GM19193 (cell line): Measurements from ENCODE around the gene EDC4.

Source experiments
- POLR2A ChIP-seq: IDR thresholded peaks from 4 replicates; pipeline ENCODE4 v1.6.1; 2011; ENCODE audit not compliant: insufficient read depth, insufficient read length; ENCODE audit errors: extremely low read depth

The EDC4 gene

DNA sequence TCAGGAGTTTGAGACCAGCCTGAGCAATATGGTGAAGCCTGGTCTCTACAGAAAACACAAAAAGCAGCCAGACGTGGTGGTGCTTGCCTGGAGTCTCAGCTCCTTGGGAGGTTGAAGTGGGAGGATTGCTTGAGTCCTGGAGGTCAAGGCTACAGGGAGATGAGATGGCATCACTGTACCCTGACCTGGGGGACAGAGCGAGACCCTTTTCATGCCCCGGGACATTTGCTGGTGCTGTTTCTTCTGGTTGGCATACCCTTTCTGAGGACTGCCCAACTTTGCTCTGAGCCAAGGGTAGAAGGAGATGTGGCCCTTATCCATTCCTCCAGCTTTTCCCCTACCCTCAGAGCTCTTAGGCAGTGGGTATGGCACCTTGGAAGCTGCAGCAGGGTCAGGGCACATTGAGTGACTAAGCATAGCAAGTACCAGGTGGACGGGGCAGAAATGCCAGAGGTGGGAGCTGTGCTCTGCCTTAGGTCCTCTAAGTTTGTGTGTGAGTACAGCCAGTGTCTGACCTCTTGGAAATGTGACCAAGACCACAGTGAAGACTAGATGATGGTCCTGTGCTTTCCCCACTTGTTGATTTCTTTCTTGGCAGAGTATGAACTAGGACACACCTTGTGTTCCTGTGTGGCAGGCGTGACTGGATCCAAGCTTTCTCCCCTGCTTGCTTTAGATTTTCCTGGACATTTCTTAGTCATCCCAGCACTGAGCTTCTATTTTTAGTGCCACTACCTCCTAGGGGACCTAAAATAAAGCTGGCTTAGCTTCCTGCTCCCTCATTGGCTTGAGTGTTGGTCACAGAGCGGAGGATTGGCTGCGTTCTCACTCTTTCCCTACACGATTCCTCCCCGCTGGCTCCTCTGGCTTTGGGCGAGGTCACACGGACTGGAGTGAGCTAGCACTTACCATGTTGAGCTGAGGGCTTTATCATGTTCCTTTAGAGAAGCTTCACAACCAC is 9.9 kb upstream of the EDC4 start:
- no peak for TF ChIP-seq POLR2A

DNA sequence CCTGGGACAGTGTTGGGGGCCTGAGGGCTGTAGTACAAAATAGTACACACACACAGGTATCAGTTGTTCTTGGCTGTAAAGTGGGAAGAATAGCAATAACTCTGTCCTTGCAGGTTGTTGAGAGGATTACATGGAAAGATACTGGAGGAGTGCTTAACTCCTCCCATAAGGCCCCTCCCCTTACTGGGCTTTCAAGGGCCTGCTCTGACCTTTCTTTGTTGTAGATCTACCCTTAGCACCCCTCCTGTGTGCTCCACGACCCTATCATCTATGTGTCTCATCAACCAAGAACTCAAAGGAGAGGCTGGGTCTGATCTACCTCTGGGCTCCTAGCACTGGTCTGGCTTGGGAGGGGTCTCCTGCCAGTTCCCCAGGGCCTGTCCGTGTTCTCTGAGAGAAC is 8.3 kb upstream of the EDC4 start:
- no peak for TF ChIP-seq POLR2A

DNA sequence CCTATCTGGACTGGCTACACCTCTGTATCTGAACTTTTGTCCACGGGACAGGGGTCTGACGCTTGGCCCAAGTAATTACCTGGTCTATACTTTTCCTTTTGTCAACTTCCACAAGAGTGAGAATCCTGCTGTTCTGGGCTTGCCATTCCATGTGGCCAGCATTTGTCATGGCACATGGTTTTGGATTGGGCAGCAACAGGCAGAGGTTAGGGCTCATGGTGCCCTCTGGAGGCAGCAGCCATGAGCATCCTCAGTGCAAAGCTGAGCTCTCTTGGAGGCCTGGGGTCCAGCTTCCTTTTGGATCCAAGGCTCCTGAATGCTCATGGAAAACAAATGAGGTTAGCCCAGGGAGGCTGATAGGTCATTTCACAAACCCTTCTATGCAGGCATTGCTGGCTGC is 7.5 kb upstream of the EDC4 start:
- TF ChIP-seq POLR2A, result no peak

DNA sequence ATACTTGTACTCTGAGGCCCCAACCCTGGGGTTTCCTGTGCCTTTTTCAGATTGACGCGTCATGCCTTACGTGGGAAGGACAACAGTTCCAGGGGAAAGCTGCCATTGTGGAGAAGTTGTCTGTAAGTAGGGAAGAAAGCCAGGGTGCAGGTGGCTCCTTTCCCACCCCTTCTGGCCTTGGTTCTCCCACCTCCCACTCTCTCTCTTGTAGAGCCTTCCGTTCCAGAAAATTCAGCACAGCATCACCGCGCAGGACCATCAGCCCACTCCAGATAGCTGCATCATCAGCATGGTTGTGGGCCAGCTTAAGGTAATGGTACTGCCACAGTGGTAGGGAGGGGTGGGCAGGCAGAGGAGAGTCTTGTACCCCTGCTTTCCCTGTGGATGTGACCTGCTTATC is 4.6 kb upstream of the EDC4 start:
- no peak for TF ChIP-seq POLR2A

DNA sequence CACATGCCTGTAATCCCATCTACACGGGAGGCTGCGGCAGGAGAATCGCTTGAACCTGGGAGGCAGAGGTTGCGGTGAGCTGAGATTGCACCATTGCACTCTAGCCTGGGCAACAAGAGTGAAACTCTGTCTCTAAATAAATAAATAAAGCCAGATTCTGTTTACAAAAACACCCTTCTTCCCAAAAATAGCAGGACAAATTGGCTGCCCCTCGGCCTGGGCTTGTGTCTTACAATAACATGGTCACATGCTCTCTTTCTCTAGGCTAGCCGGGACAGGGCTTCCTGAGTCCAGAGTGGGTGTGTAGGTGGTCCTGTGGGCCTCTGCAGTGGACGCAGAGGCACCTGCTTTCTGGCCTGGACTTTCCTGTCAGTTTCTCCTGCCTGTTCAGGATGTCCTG is 3.2 kb upstream of the EDC4 start:
- TF ChIP-seq POLR2A, result no peak

DNA sequence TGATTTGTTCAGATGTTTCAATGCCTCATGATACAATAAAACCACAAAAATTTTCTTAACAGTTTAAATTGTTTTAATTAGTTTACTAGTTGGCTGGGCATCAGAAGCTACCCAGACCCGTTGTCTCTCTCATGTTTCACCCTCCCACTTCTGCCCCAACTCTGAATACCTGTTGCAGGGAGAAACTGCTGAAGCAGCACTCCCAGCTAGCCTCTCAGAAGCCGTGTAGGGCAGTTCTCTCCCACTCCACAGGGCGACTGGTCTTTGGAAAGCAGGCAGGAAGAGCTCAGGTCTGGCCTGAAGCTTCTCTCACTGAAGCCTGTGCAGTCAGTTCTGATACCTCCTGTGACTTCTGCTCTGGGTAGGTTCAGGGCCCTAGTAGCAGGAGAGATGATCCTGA is 1.6 kb upstream of the EDC4 start:
- TF ChIP-seq POLR2A, result no peak

DNA sequence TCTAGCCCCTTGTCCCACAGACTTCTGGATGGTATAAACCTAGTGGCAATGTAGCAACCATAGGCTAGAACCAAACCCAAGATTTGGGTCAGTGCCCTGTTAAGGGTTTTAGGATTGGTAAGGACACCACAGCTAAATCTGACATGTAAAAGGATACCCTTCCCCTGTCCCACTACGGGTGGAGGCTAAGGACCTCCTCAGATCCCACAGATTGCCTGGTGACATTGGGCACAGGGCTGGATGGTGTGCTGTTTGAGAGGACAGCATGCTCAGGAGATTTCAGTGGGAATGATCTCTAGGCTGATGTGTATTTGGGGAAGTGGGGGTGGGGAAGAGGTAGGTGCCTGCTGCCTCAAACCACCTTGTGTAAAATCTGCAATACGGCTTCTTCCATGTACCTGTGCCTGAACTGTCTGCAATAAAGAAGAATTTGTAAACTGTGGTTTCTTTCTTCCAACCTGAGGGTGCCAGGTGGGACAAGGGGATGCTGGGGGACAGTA is 671 bp upstream of the EDC4 start:
- no peak for TF ChIP-seq POLR2A

DNA sequence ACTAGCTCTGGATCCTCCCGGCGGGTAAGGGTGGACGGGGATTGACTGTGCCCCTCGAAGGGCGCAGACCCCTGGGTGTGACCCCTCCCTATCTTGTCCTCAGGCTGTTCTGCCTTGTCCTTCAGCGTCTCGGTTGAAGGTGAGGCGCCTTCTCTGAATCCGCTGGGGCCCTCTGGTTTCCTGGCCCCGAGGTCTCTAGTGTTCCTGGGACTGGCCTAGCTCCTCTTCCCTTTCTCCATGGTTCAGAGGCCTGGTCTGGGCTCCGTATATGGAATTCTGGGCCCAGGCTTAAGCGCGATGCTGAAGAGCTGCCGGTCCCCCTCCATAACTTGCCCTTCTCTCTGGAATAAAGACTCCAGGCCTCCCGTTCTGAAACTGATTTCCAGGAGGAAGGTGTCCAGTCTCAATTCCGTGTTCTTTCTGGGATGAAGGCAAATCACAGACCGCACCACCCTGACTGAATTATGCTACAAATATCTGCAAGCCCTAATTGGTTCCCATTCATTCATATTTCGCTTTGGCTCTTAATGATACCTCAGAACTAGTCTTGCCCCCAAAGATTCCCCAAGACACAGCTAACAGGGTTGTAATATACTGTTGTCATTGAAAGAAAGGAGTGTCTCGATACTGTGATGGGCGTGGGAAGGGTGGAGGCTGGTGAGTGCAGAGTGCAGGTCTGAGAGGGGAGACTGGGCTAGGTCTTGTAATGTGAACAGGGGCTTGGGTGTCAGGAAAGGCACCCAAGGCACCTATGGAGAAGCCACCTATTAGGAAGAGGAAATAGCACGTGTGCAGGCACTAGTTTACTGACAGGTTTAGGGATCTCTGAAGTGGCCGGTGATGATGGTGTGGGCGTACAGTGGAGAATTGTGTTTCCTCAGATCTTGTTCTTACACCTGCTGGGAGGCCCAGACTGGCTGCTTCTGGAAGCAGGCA is 851 bp downstream of the EDC4 start:
- TF ChIP-seq POLR2A, result no peak

DNA sequence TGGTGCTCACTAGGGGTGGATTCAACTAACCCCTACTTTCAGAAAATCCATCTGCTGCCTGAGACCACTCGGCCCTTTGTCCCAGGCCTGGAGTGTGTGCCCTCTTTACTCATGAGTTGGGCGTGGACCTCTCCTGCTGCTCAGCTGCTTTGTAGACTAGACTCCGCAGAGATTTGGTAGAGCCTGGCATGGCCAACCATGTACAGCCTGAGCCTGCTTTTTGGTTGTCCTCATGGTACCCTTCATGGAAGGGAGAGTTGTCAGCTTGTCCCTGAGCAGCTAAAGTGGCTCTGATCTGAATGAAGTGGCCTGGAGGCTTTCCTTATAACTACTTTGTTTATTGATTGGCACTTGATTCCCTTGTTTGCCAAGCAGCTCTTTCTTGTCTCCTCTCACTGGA is 1.5 kb downstream of the EDC4 start:
- no peak for TF ChIP-seq POLR2A

DNA sequence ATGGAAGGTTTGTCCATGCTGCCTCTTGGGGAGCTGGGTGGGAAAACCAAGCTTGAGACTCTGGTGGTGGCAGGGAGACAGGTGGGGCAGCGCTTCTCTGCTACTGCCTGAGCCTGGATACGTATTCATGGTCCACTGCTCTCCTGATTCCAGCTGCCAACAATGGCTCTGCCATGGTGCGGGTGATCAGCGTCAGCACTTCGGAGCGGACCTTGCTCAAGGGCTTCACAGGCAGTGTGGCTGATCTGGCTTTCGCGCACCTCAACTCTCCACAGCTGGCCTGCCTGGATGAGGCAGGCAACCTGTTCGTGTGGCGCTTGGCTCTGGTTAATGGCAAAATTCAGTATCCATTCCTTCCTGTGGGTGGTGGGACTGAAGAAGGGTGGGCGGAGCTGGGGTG is 4.2 kb downstream of the EDC4 start:
- no peak for TF ChIP-seq POLR2A

DNA sequence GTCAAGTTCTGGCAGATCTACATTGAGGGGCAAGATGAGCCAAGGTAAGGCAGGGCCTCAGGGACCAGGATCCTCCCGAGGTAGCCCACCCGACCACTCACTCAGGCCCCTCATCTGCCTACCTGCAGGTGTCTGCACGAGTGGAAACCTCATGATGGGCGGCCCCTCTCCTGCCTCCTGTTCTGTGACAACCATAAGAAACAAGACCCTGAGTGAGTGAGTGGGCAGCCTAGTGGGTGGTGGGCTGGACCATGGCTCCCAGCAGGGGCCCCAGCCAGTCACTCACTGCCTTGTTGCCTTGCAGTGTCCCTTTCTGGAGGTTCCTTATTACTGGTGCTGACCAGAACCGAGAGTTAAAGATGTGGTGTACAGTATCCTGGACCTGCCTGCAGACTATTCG is 5.4 kb downstream of the EDC4 start:
- no peak for TF ChIP-seq POLR2A

DNA sequence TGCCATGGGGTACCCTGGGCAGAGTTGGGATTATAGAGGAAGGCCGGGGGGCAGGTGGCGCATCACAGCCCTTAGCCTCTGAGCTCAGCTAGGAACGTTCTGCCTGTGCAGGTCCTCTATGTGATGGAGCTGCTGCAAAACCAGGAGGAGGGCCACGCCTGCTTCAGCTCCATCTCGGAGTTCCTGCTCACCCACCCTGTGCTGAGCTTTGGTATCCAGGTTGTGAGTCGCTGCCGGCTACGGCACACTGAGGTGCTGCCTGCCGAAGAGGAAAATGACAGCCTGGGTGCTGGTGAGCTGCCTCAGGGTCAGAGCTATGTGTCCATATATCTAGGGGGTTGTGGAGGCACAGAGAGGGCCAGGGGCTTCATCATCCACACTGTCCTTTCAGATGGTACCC is 6.0 kb downstream of the EDC4 start:
- no peak for TF ChIP-seq POLR2A

DNA sequence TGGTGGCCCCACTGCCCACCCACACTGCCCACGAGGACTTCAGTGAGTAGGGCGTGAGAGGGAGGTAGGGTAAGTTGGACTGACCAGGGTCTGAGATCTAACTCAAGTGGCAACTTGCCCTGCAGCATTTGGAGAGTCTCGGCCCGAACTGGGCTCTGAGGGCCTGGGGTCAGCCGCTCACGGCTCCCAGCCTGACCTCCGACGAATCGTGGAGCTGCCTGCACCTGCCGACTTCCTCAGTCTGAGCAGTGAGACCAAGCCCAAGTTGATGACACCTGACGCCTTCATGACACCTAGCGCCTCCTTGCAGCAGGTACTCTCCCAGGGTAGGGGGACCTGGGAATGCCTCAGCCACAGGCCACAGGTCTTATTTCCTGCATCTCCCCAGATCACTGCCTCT is 6.6 kb downstream of the EDC4 start:
- no peak for TF ChIP-seq POLR2A

DNA sequence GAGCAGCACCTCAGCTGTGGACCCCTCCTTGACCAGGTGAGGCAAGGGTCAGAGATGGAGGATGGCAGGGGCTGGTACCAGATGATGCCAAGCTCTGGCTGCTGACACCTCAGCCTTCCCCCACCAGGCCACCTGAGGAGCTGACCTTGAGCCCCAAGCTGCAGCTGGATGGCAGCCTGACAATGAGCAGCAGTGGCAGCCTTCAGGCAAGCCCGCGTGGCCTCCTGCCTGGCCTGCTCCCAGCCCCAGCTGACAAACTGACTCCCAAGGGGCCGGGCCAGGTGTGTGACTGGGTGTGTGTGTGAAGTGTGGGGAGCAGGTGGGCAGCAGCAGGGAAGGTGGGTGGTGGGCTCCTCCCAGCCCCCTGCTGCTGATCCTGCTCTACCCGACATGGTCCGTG is 7.1 kb downstream of the EDC4 start:
- TF ChIP-seq POLR2A, result no peak

DNA sequence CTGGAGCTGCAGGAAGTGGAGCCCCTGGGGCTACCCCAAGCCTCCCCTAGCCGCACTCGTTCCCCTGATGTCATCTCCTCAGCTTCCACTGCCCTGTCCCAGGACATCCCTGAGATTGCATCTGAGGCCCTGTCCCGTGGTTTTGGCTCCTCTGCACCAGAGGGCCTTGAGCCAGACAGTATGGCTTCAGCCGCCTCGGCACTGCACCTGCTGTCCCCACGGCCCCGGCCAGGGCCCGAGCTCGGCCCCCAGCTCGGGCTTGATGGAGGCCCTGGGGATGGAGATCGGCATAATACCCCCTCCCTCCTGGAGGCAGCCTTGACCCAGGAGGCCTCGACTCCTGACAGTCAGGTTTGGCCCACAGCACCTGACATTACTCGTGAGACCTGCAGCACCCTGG is 7.7 kb downstream of the EDC4 start:
- no peak for TF ChIP-seq POLR2A
